SK-N-SH (cell line): ENCODE results near the gene EYA2.

Experiments used
- CHD2 ChIP-seq: fragments of 150-350 bp; IDR thresholded peaks from 2 replicates; pipeline ENCODE4 v1.6.1; 2018; ENCODE audit warnings: low read length; ENCODE audit not compliant: partially characterized antibody
- CTCF ChIP-seq: fragments of 200-600 bp; sonication (generic); IDR thresholded peaks from 2 replicates; pipeline ENCODE4 v1.6.1; 2017; ENCODE audit warnings: antibody characterized with exemption, mild to moderate bottlenecking, moderate library complexity
- POLR2AphosphoS5 ChIP-seq: IDR thresholded peaks from 2 replicates; pipeline ENCODE4 v1.6.1; 2012; ENCODE audit warnings: low read depth, low read length
- TF ChIP-seq, protein P1 (sequence below): IDR thresholded peaks from 2 replicates; pipeline ENCODE4; 2012

DNA sequence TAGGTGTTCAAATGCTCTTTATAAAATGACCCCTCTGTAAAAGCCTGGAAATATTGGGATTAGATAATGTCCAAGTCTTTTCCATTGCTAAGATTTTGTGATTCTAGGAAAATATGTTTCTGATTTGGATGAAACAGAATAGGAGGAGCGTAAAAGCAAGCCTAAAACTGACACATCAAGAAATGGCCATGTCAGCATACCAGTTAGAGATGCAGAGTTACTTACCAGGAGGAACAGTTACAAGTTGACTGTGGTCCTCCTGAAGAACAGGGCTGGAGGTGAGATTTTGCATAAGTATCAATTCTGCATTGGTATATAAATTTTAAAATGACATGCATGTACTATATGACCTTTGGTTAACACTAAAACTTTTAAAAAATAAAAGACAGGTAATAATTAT, 35.3 kb downstream of the EYA2 start:
- TF ChIP-seq CTCF (no peak), CHD2 (no peak), POLR2AphosphoS5 (no peak)
- TF ChIP-seq, protein P1, sequence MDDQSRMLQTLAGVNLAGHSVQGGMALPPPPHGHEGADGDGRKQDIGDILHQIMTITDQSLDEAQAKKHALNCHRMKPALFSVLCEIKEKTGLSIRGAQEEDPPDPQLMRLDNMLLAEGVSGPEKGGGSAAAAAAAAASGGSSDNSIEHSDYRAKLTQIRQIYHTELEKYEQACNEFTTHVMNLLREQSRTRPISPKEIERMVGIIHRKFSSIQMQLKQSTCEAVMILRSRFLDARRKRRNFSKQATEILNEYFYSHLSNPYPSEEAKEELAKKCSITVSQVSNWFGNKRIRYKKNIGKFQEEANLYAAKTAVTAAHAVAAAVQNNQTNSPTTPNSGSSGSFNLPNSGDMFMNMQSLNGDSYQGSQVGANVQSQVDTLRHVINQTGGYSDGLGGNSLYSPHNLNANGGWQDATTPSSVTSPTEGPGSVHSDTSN = no peak
